WTC11 (cell line): Measurements from ENCODE around the gene CPNE8. TPM values are rescaled to one million over a fixed set of nuclear protein-coding genes. Genes with fewer than 3 reads are reported as not detected.
A peak's percentile ranks its signal among the peaks of the same experiment; 100 is the strongest.

ENCODE experiments used
- ATAC-seq: fragments of 200-7000 bp; cut with Tn5 transposase; 2 replicates; pipeline ENCODE4 v1.10.0; 2021; ENCODE audit warnings: mild to moderate bottlenecking, moderate library complexity
- CTCF ChIA-PET: fragments of 300-600 bp; sonication (Branson Sonifier 250); formaldehyde crosslinking; loops from one replicate; lab custom pipeline; 2021; ENCODE audit warnings: antibody characterized with exemption; lab: Charles Lee
- POLR2A ChIA-PET: fragments of 350-600 bp; sonication (Branson Sonifier 250); formaldehyde crosslinking; loops from one replicate; lab custom pipeline; 2021; ENCODE audit warnings: antibody characterized with exemption; lab: Charles Lee
- DNase-seq: peaks from one replicate; pipeline ENCODE4 v3.0.0; 2021; ENCODE audit warnings: low spot score
- H3K27ac Mint-ChIP-seq: 2 replicates; pipeline ENCODE4 v1.8.0; 2021; ENCODE audit warnings: mixed read lengths
- H3K27me3 Mint-ChIP-seq: 2 replicates; pipeline ENCODE4 v1.8.0; 2021; ENCODE audit warnings: low read depth, mild to moderate bottlenecking, moderate library complexity, mixed read lengths
- H3K36me3 Mint-ChIP-seq: 2 replicates; pipeline ENCODE4 v1.8.0; 2021; ENCODE audit warnings: mixed read lengths
- H3K4me1 Mint-ChIP-seq: 2 replicates; pipeline ENCODE4 v1.8.0; 2022; ENCODE audit warnings: mixed read lengths
- H3K4me3 Mint-ChIP-seq: 2 replicates; pipeline ENCODE4 v1.8.0; 2021; ENCODE audit warnings: mild to moderate bottlenecking, moderate library complexity, mixed read lengths
- H3K9me3 Mint-ChIP-seq: 2 replicates; pipeline ENCODE4 v1.8.0; 2021; ENCODE audit warnings: mixed read lengths
- CREB1 ChIP-seq: sonication (generic); formaldehyde crosslinking; IDR thresholded peaks from 2 replicates; pipeline ENCODE4 v1.8.0; 2023; ENCODE audit warnings: mild to moderate bottlenecking, missing genetic modification reagents
- CREM ChIP-seq: sonication (generic); formaldehyde crosslinking; IDR thresholded peaks from 2 replicates; pipeline ENCODE4 v1.8.1; 2022; ENCODE audit warnings: mild to moderate bottlenecking, missing genetic modification reagents, moderate library complexity
- E2F4 ChIP-seq: sonication (generic); formaldehyde crosslinking; IDR thresholded peaks from 2 replicates; pipeline ENCODE4 v1.8.1; 2022; ENCODE audit warnings: low read depth, mild to moderate bottlenecking, moderate library complexity, missing genetic modification reagents, borderline replicate concordance
- ETV6 ChIP-seq: sonication (generic); formaldehyde crosslinking; IDR thresholded peaks from 2 replicates; pipeline ENCODE4 v1.8.1; 2022; ENCODE audit warnings: mild to moderate bottlenecking, missing genetic modification reagents
- FOXK1 ChIP-seq: sonication (generic); formaldehyde crosslinking; IDR thresholded peaks from 2 replicates; pipeline ENCODE4 v1.8.0; 2022; ENCODE audit warnings: mild to moderate bottlenecking, moderate library complexity, missing genetic modification reagents
- FOXP4 ChIP-seq: sonication (generic); formaldehyde crosslinking; IDR thresholded peaks from 2 replicates; pipeline ENCODE4 v1.8.0; 2022; ENCODE audit warnings: mild to moderate bottlenecking, missing genetic modification reagents
- GRHL2 ChIP-seq: fragments of 250-450 bp; sonication (Bioruptor Pico); IDR thresholded peaks from 2 replicates; pipeline ENCODE4 v1.8.0; 2022; ENCODE audit warnings: mild to moderate bottlenecking, moderate library complexity; ENCODE audit not compliant: insufficient replicate concordance, severe bottlenecking
- HMGA2 ChIP-seq: fragments of 250-450 bp; sonication (Bioruptor Pico); IDR thresholded peaks from 2 replicates; pipeline ENCODE4 v1.4.0; 2021; ENCODE audit warnings: mild to moderate bottlenecking, moderate library complexity
- OVOL2 ChIP-seq: fragments of 250-450 bp; sonication (Bioruptor Pico); IDR thresholded peaks from 2 replicates; pipeline ENCODE4 v1.9.0; 2021; ENCODE audit warnings: mild to moderate bottlenecking, borderline replicate concordance
- RELA ChIP-seq: sonication (generic); formaldehyde crosslinking; IDR thresholded peaks from 2 replicates; pipeline ENCODE4 v1.8.1; 2022; ENCODE audit warnings: missing genetic modification reagents, mild to moderate bottlenecking, borderline replicate concordance
- SP1 ChIP-seq: sonication (generic); formaldehyde crosslinking; conservative IDR thresholded peaks from 2 replicates; pipeline ENCODE4 v1.8.1; 2022; ENCODE audit warnings: missing genetic modification reagents
- ZBTB43 ChIP-seq: sonication (generic); formaldehyde crosslinking; IDR thresholded peaks from 2 replicates; pipeline ENCODE4 v1.8.1; 2023; ENCODE audit warnings: mild to moderate bottlenecking, missing genetic modification reagents
- ZNF263 ChIP-seq: sonication (generic); formaldehyde crosslinking; IDR thresholded peaks from 2 replicates; pipeline ENCODE4 v1.8.1; 2022; ENCODE audit warnings: low read depth, mild to moderate bottlenecking, moderate library complexity, missing genetic modification reagents
- total RNA-seq: library from RNA; stranded (reverse); gene quantifications from 3 replicates; pipeline ENCODE4 v1.2.3, GENCODE V29; 2021
- TF ChIP-seq, protein P1 (sequence below): fragments of 250-450 bp; sonication (Bioruptor Pico); IDR thresholded peaks from 2 replicates; pipeline ENCODE4 v2.1.2; 2022; ENCODE audit warnings: mild to moderate bottlenecking, moderate library complexity
- TF ChIP-seq, protein P2 (sequence below): sonication (generic); formaldehyde crosslinking; IDR thresholded peaks from 2 replicates; pipeline ENCODE4 v1.8.0; 2022; ENCODE audit warnings: missing genetic modification reagents
- TF ChIP-seq, protein P3 (sequence below): fragments of 200-600 bp; IDR thresholded peaks from 2 replicates; pipeline ENCODE4 v1.8.0; 2022; ENCODE audit warnings: antibody characterized with exemption

Gene CPNE8
- total RNA-seq, 1 experiment from 2014 or later, result 8.3 TPM

DNA sequence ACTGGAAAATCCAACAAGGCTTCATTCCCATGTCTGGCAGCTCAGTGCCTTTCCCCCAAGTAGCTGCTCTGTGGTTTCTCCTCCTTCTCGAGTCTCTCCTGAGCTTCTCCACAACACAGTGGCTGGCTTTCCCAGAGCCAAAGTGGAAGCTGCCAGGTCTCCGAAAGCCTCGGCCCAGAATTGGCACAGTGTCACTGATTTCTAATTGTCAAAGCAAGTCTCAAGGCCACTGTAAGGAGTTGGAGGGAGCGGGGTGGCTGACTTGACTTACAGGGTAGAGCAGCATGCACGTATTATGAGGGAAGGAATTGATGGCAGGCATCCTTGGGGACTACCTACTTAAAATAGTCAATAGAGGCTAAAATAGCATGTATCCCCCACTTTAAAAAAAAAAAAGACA is 6.7 kb upstream of the CPNE8 start (continued):
- TF ChIP-seq E2F4, result no peak
- TF ChIP-seq, protein P1, sequence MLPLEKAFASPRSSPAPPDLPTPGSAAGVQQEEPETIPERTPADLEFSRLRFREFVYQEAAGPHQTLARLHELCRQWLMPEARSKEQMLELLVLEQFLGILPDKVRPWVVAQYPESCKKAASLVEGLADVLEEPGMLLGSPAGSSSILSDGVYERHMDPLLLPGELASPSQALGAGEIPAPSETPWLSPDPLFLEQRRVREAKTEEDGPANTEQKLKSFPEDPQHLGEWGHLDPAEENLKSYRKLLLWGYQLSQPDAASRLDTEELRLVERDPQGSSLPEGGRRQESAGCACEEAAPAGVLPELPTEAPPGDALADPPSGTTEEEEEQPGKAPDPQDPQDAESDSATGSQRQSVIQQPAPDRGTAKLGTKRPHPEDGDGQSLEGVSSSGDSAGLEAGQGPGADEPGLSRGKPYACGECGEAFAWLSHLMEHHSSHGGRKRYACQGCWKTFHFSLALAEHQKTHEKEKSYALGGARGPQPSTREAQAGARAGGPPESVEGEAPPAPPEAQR (CRISPR knock-in tag), result no peak

DNA sequence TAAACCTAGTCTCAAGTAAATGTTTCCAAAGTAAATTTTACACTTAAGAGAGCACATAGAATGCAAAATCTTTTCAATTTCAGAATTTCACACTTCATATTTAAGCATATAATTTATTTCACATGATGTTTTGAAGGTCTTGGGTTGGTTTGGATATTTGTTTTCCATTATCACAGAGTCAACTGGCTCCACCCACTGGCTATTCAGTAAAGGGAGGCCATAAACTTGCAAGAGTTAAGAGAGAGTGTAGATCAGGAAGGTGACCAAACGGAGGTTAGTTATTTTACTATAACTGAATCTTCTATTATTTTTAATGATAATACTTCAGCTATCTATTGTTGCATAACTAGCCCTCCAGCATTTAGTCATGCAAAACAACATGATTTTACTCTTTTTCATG is 6.2 kb upstream of the CPNE8 start:
- ATAC-seq (peak; percentile 34; the same call in 1 of the 2 replicates), DNase-seq (no peak)
- ChIA-PET POLR2A (no interaction called here), CTCF (interaction anchor here (1.0 kb wide), 1 partner anchor 9 kb away, joined by 4 read pairs; no protein-coding TSS in a partner anchor)
- Mint-ChIP-seq H3K27ac (no peak overlapping the region), H3K4me3 (no peak overlapping the region), H3K4me1 (peaks cover 6% of the 10 kb centered on the region), H3K36me3 (no peaks in the 10 kb centered on the region), H3K9me3 (no peaks in the 10 kb centered on the region), H3K27me3 (no peaks in the 10 kb centered on the region)
- TF ChIP-seq CREM (CRISPR knock-in tag), result no peak
- no peak for TF ChIP-seq CREB1

DNA sequence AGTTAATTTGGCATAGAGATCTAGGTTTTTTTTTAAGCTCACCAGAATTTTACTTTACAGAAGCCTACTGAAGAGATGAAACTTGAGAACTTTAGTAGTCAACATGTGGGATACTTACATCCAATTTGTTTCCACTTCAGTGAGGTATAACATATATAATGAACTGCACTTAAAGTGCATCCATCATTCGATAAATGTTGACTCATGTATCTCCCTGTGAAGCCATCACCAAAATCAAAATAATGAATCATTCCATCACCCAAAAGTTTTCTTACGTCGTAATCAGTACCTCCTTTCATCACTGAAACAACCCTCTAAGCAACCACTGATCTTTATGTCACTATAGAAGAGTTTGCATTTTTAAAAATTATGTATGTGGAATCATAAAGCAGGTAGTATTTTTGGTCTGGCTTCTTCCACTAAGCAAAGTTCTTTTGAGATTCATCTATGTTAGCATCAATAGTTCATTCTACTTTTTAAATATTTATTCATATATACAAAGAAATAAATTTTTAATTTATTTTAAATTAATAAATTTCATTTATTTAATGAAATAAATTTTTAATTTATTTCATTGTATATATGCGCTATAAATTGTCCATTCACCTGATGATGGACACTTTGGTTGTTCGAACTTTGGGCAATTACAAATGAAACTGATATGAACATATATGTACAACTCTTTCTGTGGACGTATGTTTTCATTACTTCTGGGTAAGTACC is 2.0 kb upstream of the CPNE8 start:
- ChIA-PET CTCF (interaction anchor here (0.7 to 3.8 kb wide), 22 partner anchors 8 to 400 kb away, joined by 3 to 43 read pairs (median 4); no protein-coding TSS in a partner anchor), POLR2A (no interaction called here)
- H3K4me3 Mint-ChIP-seq, result peak overlapping the region; percentile 93
- ATAC-seq, result no peak
- no peaks in the 10 kb centered on the region for H3K36me3 Mint-ChIP-seq
- TF ChIP-seq, protein P2, sequence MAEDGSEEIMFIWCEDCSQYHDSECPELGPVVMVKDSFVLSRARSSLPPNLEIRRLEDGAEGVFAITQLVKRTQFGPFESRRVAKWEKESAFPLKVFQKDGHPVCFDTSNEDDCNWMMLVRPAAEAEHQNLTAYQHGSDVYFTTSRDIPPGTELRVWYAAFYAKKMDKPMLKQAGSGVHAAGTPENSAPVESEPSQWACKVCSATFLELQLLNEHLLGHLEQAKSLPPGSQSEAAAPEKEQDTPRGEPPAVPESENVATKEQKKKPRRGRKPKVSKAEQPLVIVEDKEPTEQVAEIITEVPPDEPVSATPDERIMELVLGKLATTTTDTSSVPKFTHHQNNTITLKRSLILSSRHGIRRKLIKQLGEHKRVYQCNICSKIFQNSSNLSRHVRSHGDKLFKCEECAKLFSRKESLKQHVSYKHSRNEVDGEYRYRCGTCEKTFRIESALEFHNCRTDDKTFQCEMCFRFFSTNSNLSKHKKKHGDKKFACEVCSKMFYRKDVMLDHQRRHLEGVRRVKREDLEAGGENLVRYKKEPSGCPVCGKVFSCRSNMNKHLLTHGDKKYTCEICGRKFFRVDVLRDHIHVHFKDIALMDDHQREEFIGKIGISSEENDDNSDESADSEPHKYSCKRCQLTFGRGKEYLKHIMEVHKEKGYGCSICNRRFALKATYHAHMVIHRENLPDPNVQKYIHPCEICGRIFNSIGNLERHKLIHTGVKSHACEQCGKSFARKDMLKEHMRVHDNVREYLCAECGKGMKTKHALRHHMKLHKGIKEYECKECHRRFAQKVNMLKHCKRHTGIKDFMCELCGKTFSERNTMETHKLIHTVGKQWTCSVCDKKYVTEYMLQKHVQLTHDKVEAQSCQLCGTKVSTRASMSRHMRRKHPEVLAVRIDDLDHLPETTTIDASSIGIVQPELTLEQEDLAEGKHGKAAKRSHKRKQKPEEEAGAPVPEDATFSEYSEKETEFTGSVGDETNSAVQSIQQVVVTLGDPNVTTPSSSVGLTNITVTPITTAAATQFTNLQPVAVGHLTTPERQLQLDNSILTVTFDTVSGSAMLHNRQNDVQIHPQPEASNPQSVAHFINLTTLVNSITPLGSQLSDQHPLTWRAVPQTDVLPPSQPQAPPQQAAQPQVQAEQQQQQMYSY (CRISPR knock-in tag), result no peak
- TF ChIP-seq RELA (CRISPR knock-in tag) (no peak), HMGA2 (CRISPR knock-in tag) (peak; percentile 98), SP1 (CRISPR knock-in tag) (no peak), ZBTB43 (no peak)
- H3K4me1 Mint-ChIP-seq, result peaks cover 19% of the 10 kb centered on the region
- no peaks in the 10 kb centered on the region for H3K9me3 Mint-ChIP-seq
- H3K27ac Mint-ChIP-seq, result peak overlapping the region; percentile 31; the same call in 1 of the 2 replicates
- no peak for DNase-seq
- peaks cover 4% of the 10 kb centered on the region for H3K27me3 Mint-ChIP-seq

- H3K36me3 Mint-ChIP-seq, result no peaks in the 10 kb centered on the region
- H3K4me3 Mint-ChIP-seq, result peak overlapping the region; percentile 93
- H3K4me1 Mint-ChIP-seq, result peaks cover 19% of the 10 kb centered on the region
- peaks cover 4% of the 10 kb centered on the region for H3K27me3 Mint-ChIP-seq
- CTCF ChIA-PET, result interaction anchor here (0.6 to 3.8 kb wide), 28 partner anchors 9 to 522 kb away, joined by 3 to 43 read pairs (median 4); no protein-coding TSS in a partner anchor
- no peaks in the 10 kb centered on the region for H3K9me3 Mint-ChIP-seq
- H3K27ac Mint-ChIP-seq, result peak overlapping the region; percentile 68; the same call in 1 of the 2 replicates
- ATAC-seq, result peak; percentile 76
- DNase-seq, result peak; percentile 92
- POLR2A ChIA-PET, result no interaction called here
- TF ChIP-seq GRHL2 (CRISPR knock-in tag), result no peak
- peak; percentile 56; the same call in 1 of the 2 replicates for TF ChIP-seq ZNF263 (CRISPR knock-in tag)
- 0 out of 2 replicates have a peak, but pooled peaks have one; percentile 53 for TF ChIP-seq FOXP4 (CRISPR knock-in tag)
- TF ChIP-seq, protein P3, sequence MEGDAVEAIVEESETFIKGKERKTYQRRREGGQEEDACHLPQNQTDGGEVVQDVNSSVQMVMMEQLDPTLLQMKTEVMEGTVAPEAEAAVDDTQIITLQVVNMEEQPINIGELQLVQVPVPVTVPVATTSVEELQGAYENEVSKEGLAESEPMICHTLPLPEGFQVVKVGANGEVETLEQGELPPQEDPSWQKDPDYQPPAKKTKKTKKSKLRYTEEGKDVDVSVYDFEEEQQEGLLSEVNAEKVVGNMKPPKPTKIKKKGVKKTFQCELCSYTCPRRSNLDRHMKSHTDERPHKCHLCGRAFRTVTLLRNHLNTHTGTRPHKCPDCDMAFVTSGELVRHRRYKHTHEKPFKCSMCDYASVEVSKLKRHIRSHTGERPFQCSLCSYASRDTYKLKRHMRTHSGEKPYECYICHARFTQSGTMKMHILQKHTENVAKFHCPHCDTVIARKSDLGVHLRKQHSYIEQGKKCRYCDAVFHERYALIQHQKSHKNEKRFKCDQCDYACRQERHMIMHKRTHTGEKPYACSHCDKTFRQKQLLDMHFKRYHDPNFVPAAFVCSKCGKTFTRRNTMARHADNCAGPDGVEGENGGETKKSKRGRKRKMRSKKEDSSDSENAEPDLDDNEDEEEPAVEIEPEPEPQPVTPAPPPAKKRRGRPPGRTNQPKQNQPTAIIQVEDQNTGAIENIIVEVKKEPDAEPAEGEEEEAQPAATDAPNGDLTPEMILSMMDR, result peak; percentile 39; the same call in 1 of the 2 replicates
- no peak for TF ChIP-seq FOXK1
- TF ChIP-seq SP1 (CRISPR knock-in tag), result peak; percentile 77
- TF ChIP-seq OVOL2 (CRISPR knock-in tag), result no peak
- peak; percentile 87; the same call in 1 of the 2 replicates for TF ChIP-seq ETV6 (CRISPR knock-in tag)
Observed at GRCh38 chr12:38906482-38907200, 1.2 kb upstream of the CPNE8 start.
